ENCODE results near the gene EHMT1. TPM values are rescaled to one million over a fixed set of nuclear protein-coding genes. Genes with fewer than 3 reads are reported as not detected.

Gene EHMT1
- total RNA-seq, 2 experiments from 2014 or later, result 80.6 to 87.8 TPM

GRCh38 chr9:137696136-137696925, 77.5 kb downstream of the EHMT1 start:
- peak overlapping the region; percentile 16 for H3K27ac Mint-ChIP-seq
- H3K27me3 Mint-ChIP-seq, result no peaks in the 10 kb centered on the region
- H3K36me3 ChIP-seq (ENCODE audit: insufficient read depth, low read length), result peaks cover 3% of the 10 kb centered on the region
- H3K27me3 ChIP-seq (ENCODE audit: control insufficient read depth in 1 of 2, insufficient read depth in 2 of 2, low read length in 2 of 2), result no peaks in the 10 kb centered on the region
- no peak overlapping the region for H3K4me3 Mint-ChIP-seq
- POLR2A ChIA-PET, result no interaction called here
- ATAC-seq (ENCODE audit: poor library complexity) (no peak), DNase-seq (no peak)
- intact Hi-C loops (cut with DNase I, micrococcal nuclease), result no loop called here
- no peak overlapping the region for H3K4me3 ChIP-seq (ENCODE audit: low read length)
- H3K9me3 Mint-ChIP-seq, result no peaks in the 10 kb centered on the region
- no peaks in the 10 kb centered on the region for H3K9me3 ChIP-seq (ENCODE audit: control insufficient read depth in 1 of 2, insufficient read depth in 1 of 2, low read length in 2 of 2)
- H3K36me3 Mint-ChIP-seq (ENCODE audit: low read depth), result peaks cover 34% of the 10 kb centered on the region
- peaks cover 70% of the 10 kb centered on the region for H3K4me1 Mint-ChIP-seq (ENCODE audit: low read depth)
- peaks cover 30% of the 10 kb centered on the region for H3K4me1 ChIP-seq (ENCODE audit: insufficient read depth, low read length)
- no peak overlapping the region for H3K27ac ChIP-seq (ENCODE audit: low read depth in 1 of 2, low read length in 2 of 2)
- CTCF ChIA-PET, result no interaction called here
- TF ChIP-seq CTCF (IDR thresholded peaks at IDR 0.05), result no peak

- H3K27ac Mint-ChIP-seq, result no peak overlapping the region
- no peaks in the 10 kb centered on the region for H3K27me3 Mint-ChIP-seq
- no peak overlapping the region for H3K27ac ChIP-seq (ENCODE audit: low read depth in 1 of 2, low read length in 2 of 2)
- H3K9me3 Mint-ChIP-seq, result no peaks in the 10 kb centered on the region
- no peak for ATAC-seq (ENCODE audit: poor library complexity)
- ChIA-PET POLR2A (no interaction called here), CTCF (no interaction called here)
- H3K36me3 Mint-ChIP-seq (ENCODE audit: low read depth), result peaks cover 34% of the 10 kb centered on the region
- intact Hi-C loops (cut with DNase I, micrococcal nuclease), result no loop called here
- H3K4me1 Mint-ChIP-seq (ENCODE audit: low read depth), result peaks cover 63% of the 10 kb centered on the region
- no peaks in the 10 kb centered on the region for H3K27me3 ChIP-seq (ENCODE audit: control insufficient read depth in 1 of 2, insufficient read depth in 2 of 2, low read length in 2 of 2)
- H3K4me3 Mint-ChIP-seq, result no peak overlapping the region
- H3K4me3 ChIP-seq (ENCODE audit: low read length), result no peak overlapping the region
- H3K9me3 ChIP-seq (ENCODE audit: control insufficient read depth in 1 of 2, insufficient read depth in 1 of 2, low read length in 2 of 2), result peaks cover 0 to 3% of the 10 kb centered on the region in 2 experiments
- no peak for DNase-seq
- peaks cover 23% of the 10 kb centered on the region for H3K4me1 ChIP-seq (ENCODE audit: insufficient read depth, low read length)
- peaks cover 3% of the 10 kb centered on the region for H3K36me3 ChIP-seq (ENCODE audit: insufficient read depth, low read length)
- no peak for TF ChIP-seq CTCF (IDR thresholded peaks at IDR 0.05)
Observed at GRCh38 chr9:137697193-137697592, 78.4 kb downstream of the EHMT1 start.

GRCh38 chr9:137697832-137698231, 79.0 kb downstream of the EHMT1 start:
- Histone ChIP-seq H3K36me3 (ENCODE audit: insufficient read depth, low read length) (peaks cover 2% of the 10 kb centered on the region), H3K4me3 (ENCODE audit: low read length) (no peak overlapping the region), H3K27ac (ENCODE audit: low read depth in 1 of 2, low read length in 2 of 2) (no peak overlapping the region), H3K27me3 (ENCODE audit: control insufficient read depth in 1 of 2, insufficient read depth in 2 of 2, low read length in 2 of 2) (no peaks in the 10 kb centered on the region), H3K4me1 (ENCODE audit: insufficient read depth, low read length) (peaks cover 20% of the 10 kb centered on the region), H3K9me3 (ENCODE audit: control insufficient read depth in 1 of 2, insufficient read depth in 1 of 2, low read length in 2 of 2) (peaks cover 6 to 9% of the 10 kb centered on the region in 2 experiments)
- TF ChIP-seq CTCF (IDR thresholded peaks at IDR 0.05), result no peak
- Mint-ChIP-seq H3K4me3 (no peak overlapping the region), H3K27ac (peak overlapping the region; percentile 47), H3K4me1 (ENCODE audit: low read depth) (peaks cover 58% of the 10 kb centered on the region), H3K9me3 (no peaks in the 10 kb centered on the region), H3K27me3 (no peaks in the 10 kb centered on the region), H3K36me3 (ENCODE audit: low read depth) (peaks cover 40% of the 10 kb centered on the region)
- CTCF ChIA-PET, result no interaction called here
- POLR2A ChIA-PET, result no interaction called here
- intact Hi-C loops (cut with DNase I, micrococcal nuclease), result no loop called here
- DNase-seq (no peak), ATAC-seq (ENCODE audit: poor library complexity) (no peak)

Measured in CD4-positive, alpha-beta T cell (primary cell).